ENCODE data around the gene OPA3. TPM values are rescaled to one million over a fixed set of nuclear protein-coding genes. Genes with fewer than 3 reads are reported as not detected.

The OPA3 gene
- total RNA-seq, 1 experiment from 2014 or later: 11.1 TPM

- Histone ChIP-seq H3K79me2 (ENCODE audit: insufficient read depth, low read length) (no peaks in the 10 kb centered on the region), H2AFZ (ENCODE audit: low read depth, low read length, poor library complexity, severe bottlenecking) (no peak overlapping the region), H3K9me2 (ENCODE audit: insufficient read depth) (no peaks in the 10 kb centered on the region), H3K9ac (ENCODE audit: low read length) (peak overlapping the region; percentile 51), H3K4me1 (ENCODE audit: control insufficient read depth in 1 of 2, insufficient read depth in 2 of 2, low read length in 2 of 2) (peaks cover 25 to 53% of the 10 kb centered on the region in 2 experiments), H3K27me3 (ENCODE audit: insufficient read depth, low read length) (peaks cover 10% of the 10 kb centered on the region; the same call in 1 of the 2 replicates), H3K36me3 (ENCODE audit: control insufficient read depth in 1 of 2, insufficient read depth in 2 of 2, low read length in 2 of 2) (no peaks in the 10 kb centered on the region), H4K20me1 (ENCODE audit: insufficient read depth) (no peaks in the 10 kb centered on the region), H3K4me2 (ENCODE audit: low read length) (peak overlapping the region; percentile 94), H3K27ac (ENCODE audit: low read depth, low read length) (peak overlapping the region; percentile 47; the same call in 1 of the 2 replicates), H3K4me3 (replicated peaks in 1 of 2; ENCODE audit: low read depth in 1 of 2, low read length in 2 of 2) (peak overlapping the region; percentile 53 to 64), H3K9me3 (ENCODE audit: control insufficient read depth in 1 of 2, insufficient read depth in 1 of 2, low read depth in 1 of 2, low read length in 2 of 2) (no peaks in the 10 kb centered on the region)
- ChIA-PET CTCF (interaction anchor here (5.3 kb wide), 1 partner anchor 11 kb away, joined by 33 read pairs; no protein-coding TSS in a partner anchor), RAD21 (ENCODE audit: low non-redundant PET in 1 of 2, low total read pairs in 2 of 2, uncharacterized antibody in 2 of 2, unreplicated experiment in 2 of 2) (interaction anchor here in 1 of 2 experiments (1.2 kb wide), 1 partner anchor 146 kb away, joined by 3 read pairs; no protein-coding TSS in a partner anchor), POLR2A (interaction anchor here (1.0 to 1.5 kb wide), 2 partner anchors 18 to 145 kb away, joined by 3 to 5 read pairs; no protein-coding TSS in a partner anchor)
- ATAC-seq: peak; percentile 17
- intact Hi-C loops (cut with micrococcal nuclease): no loop called here
- TF ChIP-seq CBX3 (IDR thresholded peaks at IDR 0.05; ENCODE audit: low read depth): no peak
- peak; percentile 97 for TF ChIP-seq REST (IDR thresholded peaks at IDR 0.05; ENCODE audit: low read depth)
- no peak for TF ChIP-seq EZH2phosphoT487 (IDR thresholded peaks at IDR 0.05; ENCODE audit: borderline replicate concordance)
- peak; percentile 49; the same call in 1 of the 2 replicates for TF ChIP-seq SIN3A (IDR thresholded peaks at IDR 0.05; ENCODE audit: low read depth)
- DNase-seq (ENCODE audit: low read depth, low spot score): no peak
- no TSS peak for BruUV-seq (replicated peaks)
These were observed 88.2 kb downstream of the OPA3 start for GRCh38 chr19:45496349-45496953.

- no TSS peak for BruUV-seq (replicated peaks)
- no peaks in the 10 kb centered on the region for H3K9me2 ChIP-seq (ENCODE audit: insufficient read depth)
- H3K9ac ChIP-seq (ENCODE audit: low read length): no peak overlapping the region
- H4K20me1 ChIP-seq (ENCODE audit: insufficient read depth): no peaks in the 10 kb centered on the region
- ChIA-PET CTCF (interaction anchor here (5.3 kb wide), 1 partner anchor 10 kb away, joined by 33 read pairs; no protein-coding TSS in a partner anchor), RAD21 (ENCODE audit: low non-redundant PET in 1 of 2, low total read pairs in 2 of 2, uncharacterized antibody in 2 of 2, unreplicated experiment in 2 of 2) (no interaction called here), POLR2A (no interaction called here)
- DNase-seq (ENCODE audit: low read depth, low spot score) (no peak), ATAC-seq (no peak)
- no peak overlapping the region for H3K27ac ChIP-seq (ENCODE audit: low read depth, low read length)
- no peak overlapping the region for H2AFZ ChIP-seq (ENCODE audit: low read depth, low read length, poor library complexity, severe bottlenecking)
- intact Hi-C loops (cut with micrococcal nuclease): no loop called here
- no peak overlapping the region for H3K4me2 ChIP-seq (ENCODE audit: low read length)
- H3K4me1 ChIP-seq (ENCODE audit: control insufficient read depth in 1 of 2, insufficient read depth in 2 of 2, low read length in 2 of 2): peaks cover 25 to 53% of the 10 kb centered on the region in 2 experiments
- H3K79me2 ChIP-seq (ENCODE audit: insufficient read depth, low read length): no peaks in the 10 kb centered on the region
- no peaks in the 10 kb centered on the region for H3K9me3 ChIP-seq (ENCODE audit: control insufficient read depth in 1 of 2, insufficient read depth in 1 of 2, low read depth in 1 of 2, low read length in 2 of 2)
- peaks cover 10% of the 10 kb centered on the region; the same call in 1 of the 2 replicates for H3K27me3 ChIP-seq (ENCODE audit: insufficient read depth, low read length)
- H3K4me3 ChIP-seq (replicated peaks in 1 of 2; ENCODE audit: low read depth in 1 of 2, low read length in 2 of 2): no peak overlapping the region
- no peaks in the 10 kb centered on the region for H3K36me3 ChIP-seq (ENCODE audit: control insufficient read depth in 1 of 2, insufficient read depth in 2 of 2, low read length in 2 of 2)
- no peak for TF ChIP-seq TCF7L2 (IDR thresholded peaks at IDR 0.05; ENCODE audit: borderline replicate concordance, extremely low read depth, insufficient read depth, insufficient read length)
- TF ChIP-seq POLR2A (IDR thresholded peaks at IDR 0.05; ENCODE audit: borderline replicate concordance, extremely low read depth, insufficient read depth, insufficient read length): no peak
- TF ChIP-seq MAX (IDR thresholded peaks at IDR 0.05): no peak
- TF ChIP-seq REST (IDR thresholded peaks at IDR 0.05; ENCODE audit: low read depth): no peak
These were observed 89.4 kb downstream of the OPA3 start for GRCh38 chr19:45495178-45495577.
